GM12872 (cell line): Measurements from ENCODE around the gene CLCN1.

ENCODE experiments used
- TF ChIP-seq, protein P1 (sequence below): IDR thresholded peaks from 3 replicates; pipeline ENCODE4 v1.5.1; 2011; ENCODE audit warnings: low read depth, mild to moderate bottlenecking, low read length, moderate library complexity; ENCODE audit not compliant: insufficient read depth

The CLCN1 gene

DNA sequence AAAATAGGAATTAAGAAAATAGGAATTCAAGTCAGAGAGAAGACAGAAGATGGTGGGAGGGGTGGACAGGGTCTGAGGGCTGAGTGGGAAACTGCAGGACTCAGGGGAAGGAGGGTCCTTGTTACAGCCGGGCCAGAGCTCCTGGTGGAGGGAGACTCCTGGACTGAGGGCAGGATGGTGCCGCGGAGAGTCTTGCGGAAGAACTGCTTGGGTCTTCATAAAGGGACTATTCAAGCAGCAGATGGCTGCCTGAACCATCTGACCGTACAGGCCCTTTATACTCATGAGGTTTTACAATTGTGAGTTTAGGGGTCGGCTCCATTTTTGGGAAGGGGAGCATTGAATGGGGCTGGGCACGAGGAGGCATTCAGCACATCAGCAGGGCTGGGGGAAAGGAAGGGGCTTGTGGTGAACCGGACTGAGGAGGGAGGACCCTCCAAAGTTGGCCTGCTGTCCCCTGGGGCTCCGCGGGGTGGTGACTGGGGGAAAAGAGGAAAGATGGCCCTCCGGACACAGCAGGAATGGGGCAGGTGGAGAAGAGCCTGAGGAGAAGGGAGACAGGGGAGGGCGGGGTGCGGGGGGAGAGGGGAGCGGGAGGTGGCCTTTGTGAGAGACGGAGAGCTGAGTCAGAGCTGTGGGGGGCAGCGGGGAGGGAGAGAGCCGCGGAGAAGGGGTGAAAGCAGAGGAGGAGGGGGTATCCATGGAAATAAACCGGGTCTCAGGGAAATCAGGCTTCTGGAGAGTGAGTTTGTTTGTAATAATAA lies 45.1 kb downstream of the CLCN1 start:
- TF ChIP-seq, protein P1, sequence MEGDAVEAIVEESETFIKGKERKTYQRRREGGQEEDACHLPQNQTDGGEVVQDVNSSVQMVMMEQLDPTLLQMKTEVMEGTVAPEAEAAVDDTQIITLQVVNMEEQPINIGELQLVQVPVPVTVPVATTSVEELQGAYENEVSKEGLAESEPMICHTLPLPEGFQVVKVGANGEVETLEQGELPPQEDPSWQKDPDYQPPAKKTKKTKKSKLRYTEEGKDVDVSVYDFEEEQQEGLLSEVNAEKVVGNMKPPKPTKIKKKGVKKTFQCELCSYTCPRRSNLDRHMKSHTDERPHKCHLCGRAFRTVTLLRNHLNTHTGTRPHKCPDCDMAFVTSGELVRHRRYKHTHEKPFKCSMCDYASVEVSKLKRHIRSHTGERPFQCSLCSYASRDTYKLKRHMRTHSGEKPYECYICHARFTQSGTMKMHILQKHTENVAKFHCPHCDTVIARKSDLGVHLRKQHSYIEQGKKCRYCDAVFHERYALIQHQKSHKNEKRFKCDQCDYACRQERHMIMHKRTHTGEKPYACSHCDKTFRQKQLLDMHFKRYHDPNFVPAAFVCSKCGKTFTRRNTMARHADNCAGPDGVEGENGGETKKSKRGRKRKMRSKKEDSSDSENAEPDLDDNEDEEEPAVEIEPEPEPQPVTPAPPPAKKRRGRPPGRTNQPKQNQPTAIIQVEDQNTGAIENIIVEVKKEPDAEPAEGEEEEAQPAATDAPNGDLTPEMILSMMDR, result no peak

DNA sequence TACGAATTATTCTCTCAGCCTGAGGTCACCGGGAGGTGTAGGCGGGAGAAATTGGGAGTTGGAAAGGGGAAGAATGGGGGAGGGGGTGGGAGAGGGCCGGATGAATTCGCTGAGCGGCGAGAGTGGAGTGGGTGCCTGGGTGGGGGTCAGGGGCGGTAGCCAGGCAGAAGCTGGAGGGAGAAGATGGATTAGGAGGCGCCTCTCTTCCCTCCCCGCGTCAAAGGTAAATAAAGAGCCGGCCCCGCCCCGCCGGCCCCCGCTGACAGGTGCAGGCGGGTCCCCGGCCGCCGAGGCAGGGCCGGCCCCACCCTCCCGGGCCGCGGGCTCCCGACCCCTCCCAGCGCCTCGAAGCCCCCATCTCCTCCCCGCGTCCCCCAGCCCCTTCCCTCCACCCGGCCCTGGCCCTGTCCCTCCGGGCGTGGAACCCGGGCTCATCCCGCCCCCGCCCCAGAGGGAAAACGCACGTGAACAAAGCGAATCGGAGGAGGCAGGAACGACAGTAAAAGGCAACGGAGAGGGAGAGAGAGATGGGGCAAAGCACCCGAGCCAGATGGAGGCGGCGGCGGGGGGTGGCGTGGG lies 45.7 kb downstream of the CLCN1 start:
- TF ChIP-seq, protein P1, result no peak

DNA sequence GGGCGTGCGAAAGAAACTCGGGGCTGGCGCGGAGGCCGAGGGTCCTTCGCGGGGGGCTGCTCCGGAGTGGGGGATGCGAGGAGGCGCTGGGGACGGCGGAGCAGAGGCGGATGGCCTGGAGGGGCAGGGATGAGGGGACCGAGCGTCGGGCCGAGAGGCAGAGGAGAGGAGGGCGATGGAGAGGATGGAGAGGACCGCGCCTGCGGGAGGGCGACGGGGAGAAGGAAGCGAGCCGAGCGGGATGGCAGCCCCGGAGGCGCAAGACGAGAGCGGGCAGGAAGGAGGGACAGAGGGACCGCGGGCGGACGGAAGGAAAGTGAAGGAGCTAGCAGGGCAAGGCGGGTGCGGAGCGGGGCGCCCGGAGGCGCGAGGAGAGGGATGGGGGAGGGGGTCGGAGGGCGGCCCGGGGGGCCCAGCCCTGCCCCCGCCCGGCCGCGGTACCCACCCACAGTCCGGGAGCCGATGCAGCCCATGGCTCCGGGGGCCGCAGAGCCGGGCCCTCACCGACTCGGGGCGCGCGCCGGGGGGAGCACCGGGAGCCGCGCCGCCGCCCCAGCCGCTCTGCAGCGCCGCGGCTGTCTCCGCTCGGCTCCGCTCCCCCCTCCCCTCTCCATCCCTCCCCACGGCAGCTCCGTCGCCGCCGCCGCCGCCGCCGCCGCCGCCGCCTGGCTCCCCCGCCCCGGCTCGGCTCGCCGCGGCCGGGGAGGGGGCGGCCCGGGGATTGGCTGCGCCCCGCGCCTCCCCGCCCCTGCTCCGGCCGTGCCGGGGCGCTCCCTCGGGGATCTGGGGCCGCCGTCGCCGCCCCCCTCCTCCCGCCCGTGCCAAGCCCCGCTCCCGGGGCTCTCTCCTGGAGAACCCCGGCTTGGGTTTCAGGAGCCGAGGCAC lies 46.5 kb downstream of the CLCN1 start, which contains the start of gene FAM131B:
FAM131B (minus strand) TSS at position 583 of the 885 bp plus-strand sequence; CDS start at position 473, 110 bp downstream.
- TF ChIP-seq, protein P1, result no peak

DNA sequence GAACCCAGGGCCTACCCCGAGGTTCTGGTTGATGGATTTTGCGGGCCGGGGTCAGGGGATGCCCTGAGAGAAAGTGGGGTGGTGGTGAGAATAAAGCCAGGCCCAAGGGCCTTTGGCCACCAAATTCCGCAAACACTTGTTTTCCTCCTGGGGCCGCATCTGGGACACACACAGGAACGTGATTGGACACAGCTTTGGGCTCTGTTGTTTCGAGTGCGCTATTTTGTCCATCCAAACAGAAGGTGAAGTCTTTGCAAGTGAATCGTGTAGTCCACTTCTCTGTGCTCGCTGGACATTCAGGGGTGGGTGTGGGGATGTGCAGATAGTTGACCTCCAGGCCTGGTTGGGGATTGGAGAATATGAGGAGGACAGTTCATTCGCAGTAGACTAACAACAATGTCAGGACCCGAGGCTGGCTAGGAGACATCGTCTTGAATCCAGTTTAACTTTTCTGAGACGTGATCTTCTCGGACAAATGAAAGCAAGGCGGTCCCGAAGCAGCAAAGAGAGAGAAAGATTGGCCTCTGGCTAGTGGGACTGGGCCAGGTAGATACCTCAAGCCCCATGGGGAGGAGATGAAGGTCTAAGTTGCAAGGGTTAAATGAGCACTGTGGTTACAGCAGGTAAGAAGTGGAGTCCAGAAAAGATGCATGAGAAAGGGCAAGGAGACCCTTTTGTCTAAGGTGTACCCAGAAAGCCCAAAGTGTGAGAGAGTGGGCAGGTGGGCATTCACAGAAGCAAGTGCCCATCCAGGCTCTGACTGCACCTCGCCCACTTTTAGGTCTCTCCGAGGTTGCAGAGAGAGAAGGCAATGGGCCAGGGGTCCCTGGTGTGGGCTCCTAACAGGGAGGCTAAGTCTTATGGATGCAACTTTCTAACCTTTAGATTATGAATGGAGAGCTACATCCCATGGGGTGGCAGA lies 47.4 kb downstream of the CLCN1 start:
- TF ChIP-seq, protein P1, result no peak

DNA sequence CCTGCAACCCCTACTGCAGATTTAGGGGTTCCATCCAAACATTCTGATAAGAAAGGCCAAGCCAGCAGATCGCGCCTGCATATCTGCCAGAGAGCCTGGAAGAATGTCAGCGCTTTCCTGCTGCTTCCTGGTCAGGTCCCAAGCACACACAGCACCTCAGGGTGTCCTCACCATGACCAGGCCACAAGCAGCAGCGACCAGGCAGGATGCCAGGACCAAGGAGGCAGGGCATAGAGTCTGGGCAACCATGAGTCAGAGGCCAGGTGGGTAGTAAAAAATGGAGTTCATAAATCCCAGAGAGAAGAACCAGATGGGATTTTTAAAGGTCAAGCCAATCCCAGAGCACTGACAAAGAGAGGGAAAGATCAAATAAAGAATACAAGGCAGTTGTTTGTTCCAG lies 52.1 kb downstream of the CLCN1 start:
- TF ChIP-seq, protein P1, result no peak

DNA sequence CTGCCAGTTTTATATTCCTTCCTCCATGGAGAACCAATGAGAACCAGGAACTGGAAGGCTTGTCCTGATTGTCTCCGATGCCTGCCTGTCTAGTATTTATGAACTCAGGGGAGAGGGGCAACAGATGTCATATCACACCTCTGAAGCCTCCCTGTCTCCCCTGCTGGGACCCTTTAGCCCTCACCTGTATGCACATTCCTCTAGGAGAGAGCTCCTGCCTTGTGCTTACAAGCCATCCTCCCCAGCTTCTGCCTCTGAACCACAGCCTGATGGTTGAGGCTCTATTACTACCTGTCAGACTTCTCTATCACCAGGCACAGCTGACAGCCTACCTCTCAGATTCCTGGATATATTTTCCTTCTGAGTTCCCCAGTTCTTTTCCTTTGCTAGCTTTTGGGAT lies 52.5 kb downstream of the CLCN1 start:
- TF ChIP-seq, protein P1, result no peak
